Stimulated activated naive CD4-positive, alpha-beta T cell (primary cell): ENCODE data around the gene FLYWCH1.

Source experiments
- DNase-seq, 6 experiments: peaks; one replicate each; lab custom pipeline; 2025; lab: John Stamatoyannopoulos, UW

The FLYWCH1 gene

DNA sequence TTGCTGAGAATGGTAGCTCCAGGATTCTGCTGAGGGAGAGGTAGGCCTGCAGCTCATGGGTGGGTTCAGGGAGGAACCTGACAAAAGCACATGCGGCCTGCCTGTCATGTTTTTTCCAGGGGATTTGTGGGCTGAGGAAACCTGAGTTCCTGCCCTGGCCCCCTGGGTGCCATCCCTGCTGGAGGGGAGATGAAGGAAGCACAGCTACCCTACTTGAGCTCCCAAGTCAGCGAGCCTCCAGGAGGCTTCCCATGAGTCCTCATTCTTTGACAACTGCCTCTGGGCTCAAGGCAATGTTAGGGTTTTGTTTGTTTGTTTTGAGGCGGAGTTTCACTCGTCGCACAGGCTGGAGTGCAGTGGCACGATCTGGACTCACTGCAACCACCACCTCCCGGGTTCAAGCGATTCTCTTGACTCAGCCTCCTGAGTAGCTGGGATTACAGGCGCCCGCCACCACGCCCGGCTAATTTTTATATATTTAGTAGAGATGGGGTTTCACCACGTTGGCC, 12.1 kb upstream of the FLYWCH1 start:
- DNase-seq = no peak

- no peak for DNase-seq
Measured at GRCh38 chr16:2900526-2901075, 11.1 kb upstream of the FLYWCH1 start.

GRCh38 chr16:2902337-2903130, 9.2 kb upstream of the FLYWCH1 start:
- DNase-seq = no peak

GRCh38 chr16:2904100-2904921, 7.4 kb upstream of the FLYWCH1 start:
- peak; percentile 53 to 78 (median 68) for DNase-seq

GRCh38 chr16:2904922-2905240, 6.8 kb upstream of the FLYWCH1 start:
- peak in 1 of 6 experiments; percentile 63 for DNase-seq

DNA sequence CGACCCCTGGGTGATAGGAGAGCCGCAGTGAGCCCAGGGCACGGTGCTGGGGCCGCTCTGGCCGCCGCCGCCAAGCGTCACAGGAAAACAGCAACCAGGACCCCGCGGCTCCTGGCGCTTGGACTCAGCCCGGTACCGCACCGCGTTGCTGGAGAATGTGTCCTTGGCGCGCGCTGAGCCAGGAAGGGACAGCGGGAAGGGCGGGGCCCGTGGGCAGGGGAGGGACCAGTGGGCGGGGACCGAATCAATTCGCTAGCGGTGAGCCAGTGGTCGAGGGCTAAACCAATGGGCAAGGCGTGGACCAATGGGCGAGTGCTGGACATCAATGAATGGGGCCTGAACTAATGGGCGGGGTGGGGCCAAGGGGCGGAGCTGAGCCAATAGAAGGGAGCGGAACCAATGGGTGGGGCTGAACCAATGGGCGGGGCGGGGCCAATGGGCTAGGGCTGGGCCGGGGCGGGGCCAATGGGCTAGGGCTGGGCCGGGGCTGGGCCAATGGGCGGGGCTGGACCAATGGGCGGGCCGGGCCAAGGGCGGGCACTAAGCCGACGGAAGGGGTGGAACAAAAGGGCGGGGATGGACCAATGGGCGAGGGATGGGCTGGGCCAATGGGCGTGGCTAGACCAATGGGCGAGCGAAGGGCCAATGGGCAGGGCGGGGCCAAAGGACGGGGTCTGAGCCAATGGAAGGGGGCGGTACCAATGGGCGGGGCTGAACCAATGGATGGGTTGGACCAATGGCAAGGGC, 6.3 kb upstream of the FLYWCH1 start:
- DNase-seq = peak; percentile 61 to 94 (median 84)

DNA sequence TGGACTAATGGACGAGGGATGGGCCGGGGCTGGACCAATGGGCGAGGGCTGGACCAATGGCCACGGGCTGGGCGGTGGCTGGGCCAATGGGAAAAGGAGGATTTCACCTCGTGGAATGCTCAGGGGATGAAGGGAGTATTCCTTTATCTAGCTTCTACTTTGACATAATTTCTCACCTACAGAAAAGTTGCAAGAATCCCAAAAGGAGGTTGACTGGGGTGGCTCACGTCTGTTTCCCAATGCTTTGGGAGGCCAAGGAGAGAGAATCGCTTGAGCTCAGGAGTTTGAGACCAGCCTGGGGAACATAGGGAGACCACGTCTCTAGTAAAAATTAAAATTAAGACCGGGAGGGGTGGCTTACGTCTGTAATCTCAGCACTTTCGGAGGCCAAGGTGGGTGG, 5.7 kb upstream of the FLYWCH1 start:
- DNase-seq = no peak

- DNase-seq = peak in 3 of 6 experiments; percentile 12 to 53 (median 19)
Measured at GRCh38 chr16:2907084-2907753, 4.5 kb upstream of the FLYWCH1 start.

DNA sequence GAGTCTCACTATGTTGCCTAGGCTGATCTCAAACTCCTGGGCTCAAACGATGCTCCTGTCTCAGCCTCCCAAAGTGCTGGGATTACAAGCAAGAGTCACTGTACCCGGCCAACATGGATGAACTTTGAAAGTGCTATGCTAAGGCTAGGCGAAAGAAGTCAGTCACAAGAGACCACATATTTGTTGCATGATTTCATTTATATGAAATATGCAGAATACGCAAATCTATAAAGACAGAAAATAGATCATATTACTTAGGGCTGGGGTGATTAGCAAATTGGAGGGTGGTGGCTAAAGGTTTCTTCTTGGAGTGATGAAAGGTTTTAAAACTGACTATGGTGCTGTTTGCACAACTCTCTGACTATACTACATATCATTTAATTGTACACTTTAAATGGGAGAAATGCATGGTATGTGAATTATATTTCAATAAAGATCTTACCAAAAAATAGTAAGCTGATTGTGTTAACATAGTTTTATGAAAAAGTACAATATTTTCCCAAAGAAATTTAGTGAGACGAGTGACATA, 1.2 kb upstream of the FLYWCH1 start:
- DNase-seq = no peak

- peak; percentile 20 to 51 (median 31) for DNase-seq
Measured at GRCh38 chr16:2912330-2913199, 834 bp downstream of the FLYWCH1 start.

GRCh38 chr16:2913603-2914002, 1.9 kb downstream of the FLYWCH1 start:
- DNase-seq = no peak

GRCh38 chr16:2914233-2914632, 2.5 kb downstream of the FLYWCH1 start:
- DNase-seq = no peak

DNA sequence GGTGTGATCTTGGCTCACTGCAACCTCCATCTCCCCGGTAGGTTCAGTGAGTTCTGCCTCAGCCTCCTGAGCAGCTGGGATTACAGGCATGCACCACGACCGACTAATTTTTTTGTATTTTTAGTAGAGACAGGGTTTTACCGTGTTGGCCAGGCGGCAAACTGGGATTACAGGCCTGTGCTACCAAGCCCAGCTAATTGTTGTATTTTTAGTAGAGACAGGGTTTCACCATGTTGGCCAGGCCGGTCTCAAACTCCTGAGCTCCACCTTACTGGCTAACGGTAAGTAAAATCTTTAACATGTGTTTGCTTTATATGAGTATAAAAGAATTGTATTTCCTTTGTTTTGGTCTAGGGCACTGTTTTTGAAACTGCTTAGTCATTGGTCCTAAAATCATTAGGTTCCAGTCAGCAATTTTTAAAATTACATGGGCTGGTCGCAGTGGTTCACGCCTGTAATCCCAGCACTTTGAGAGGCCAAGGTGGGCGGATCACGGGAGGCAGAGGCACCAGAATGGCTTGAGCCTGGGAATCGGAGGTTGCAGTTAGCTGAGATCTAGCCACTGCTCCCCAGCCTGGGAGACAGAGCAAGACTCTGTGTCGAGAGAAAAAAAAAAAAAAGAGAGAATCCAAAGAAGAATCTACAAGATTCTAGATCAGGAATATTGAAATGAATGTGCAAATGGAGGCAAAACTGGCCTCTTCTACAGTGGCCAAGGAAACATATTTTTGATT, 3.6 kb downstream of the FLYWCH1 start:
- no peak for DNase-seq

DNA sequence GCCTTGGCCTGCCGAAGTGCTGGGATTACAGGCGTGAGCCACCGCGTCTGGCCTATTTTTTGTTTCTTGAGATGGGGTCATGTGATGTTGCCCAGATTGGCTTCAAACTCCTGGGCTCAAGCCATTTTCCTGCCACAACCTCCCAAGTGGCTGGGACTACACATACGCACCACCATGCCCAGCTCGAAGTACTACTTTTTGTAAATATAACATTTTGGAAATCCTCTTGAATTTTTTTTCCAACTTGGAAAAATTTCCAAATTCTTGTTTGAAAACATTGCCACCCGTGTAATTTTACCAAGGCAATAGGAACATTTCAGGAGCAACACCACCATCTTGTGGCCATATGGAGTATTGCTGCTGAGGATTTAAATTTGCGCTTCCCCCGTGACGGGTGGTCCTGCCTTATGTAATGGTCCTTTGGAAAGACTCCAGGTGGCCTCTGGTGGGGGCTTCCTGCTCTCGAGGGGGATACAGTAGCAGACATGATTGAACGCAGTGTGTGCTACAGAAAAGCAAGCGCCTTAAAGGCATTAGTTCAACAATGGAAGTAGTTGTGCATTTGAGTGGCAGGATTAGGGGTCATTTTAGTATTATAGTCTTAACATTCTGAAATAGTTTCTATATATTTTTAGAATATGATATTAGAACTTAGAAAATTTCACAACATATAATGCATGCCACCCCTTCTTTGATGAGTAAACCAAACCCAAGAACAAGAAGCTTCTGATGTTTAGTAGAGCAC, 8.0 kb downstream of the FLYWCH1 start:
- DNase-seq = peak; percentile 26 to 71 (median 51)

- no peak for DNase-seq
Measured at GRCh38 chr16:2923481-2923880, 11.8 kb downstream of the FLYWCH1 start.

GRCh38 chr16:2924901-2925755, 13.4 kb downstream of the FLYWCH1 start:
- no peak for DNase-seq

GRCh38 chr16:2925951-2926649, 14.4 kb downstream of the FLYWCH1 start:
- DNase-seq = no peak
